ENCODE results near the gene APPBP2. TPM values are rescaled to one million over a fixed set of nuclear protein-coding genes. Genes with fewer than 3 reads are reported as not detected.
A peak's percentile ranks its signal among the peaks of the same experiment; 100 is the strongest.

APPBP2 gene
- total RNA-seq, 2 experiments from 2014 or later: 18.5 to 18.7 TPM

DNA sequence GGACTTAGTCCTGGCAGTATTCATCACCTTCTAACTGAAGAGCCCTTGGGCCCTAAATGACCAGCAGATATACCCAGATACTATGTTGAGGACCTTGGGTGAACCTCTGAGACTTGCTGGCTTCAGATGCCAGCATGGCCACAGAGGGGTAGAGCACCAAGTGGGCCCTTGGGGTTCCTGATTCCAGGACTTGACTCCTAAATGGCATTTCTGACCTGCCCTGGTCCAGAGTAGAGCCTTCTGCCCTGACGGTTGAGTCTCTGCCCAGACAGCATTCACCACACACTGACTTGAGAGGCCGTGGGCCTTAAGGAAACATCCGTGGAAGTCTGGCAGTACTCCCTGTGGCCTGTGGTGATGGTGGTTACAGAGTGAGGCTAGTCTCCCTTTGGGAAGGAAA is 2.8 kb upstream of the APPBP2 start:
- ChIA-PET CTCF (no interaction called here), POLR2A (no interaction called here)
- no peak overlapping the region for H3K27ac Mint-ChIP-seq
- H3K27me3 Mint-ChIP-seq: no peaks in the 10 kb centered on the region
- H3K9me3 Mint-ChIP-seq: no peaks in the 10 kb centered on the region
- intact Hi-C loops (cut with DNase I, micrococcal nuclease): loop anchor here (2.0 to 10.0 kb wide), 4 partner anchors 38 to 1336 kb away; partner anchors contain the start of genes BCAS3 (in 1 of the 2), BRIP1 (in 1 of the 2) and USP32 (in 1 of the 2)
- no peaks in the 10 kb centered on the region for H3K9me3 ChIP-seq (ENCODE audit: control insufficient read depth in 1 of 2, insufficient read depth in 1 of 2, low read length in 2 of 2)
- H3K4me3 ChIP-seq (ENCODE audit: low read length): no peak overlapping the region
- H3K36me3 Mint-ChIP-seq (ENCODE audit: low read depth): peaks cover 21% of the 10 kb centered on the region
- H3K36me3 ChIP-seq (ENCODE audit: insufficient read depth, low read length): no peaks in the 10 kb centered on the region
- ATAC-seq (ENCODE audit: poor library complexity): no peak
- no peaks in the 10 kb centered on the region for H3K27me3 ChIP-seq (ENCODE audit: control insufficient read depth in 1 of 2, insufficient read depth in 2 of 2, low read length in 2 of 2)
- no peak for DNase-seq
- H3K4me3 Mint-ChIP-seq: peak overlapping the region; percentile 13
- no peak overlapping the region for H3K27ac ChIP-seq (ENCODE audit: low read depth in 1 of 2, low read length in 2 of 2)
- TF ChIP-seq, protein P1, sequence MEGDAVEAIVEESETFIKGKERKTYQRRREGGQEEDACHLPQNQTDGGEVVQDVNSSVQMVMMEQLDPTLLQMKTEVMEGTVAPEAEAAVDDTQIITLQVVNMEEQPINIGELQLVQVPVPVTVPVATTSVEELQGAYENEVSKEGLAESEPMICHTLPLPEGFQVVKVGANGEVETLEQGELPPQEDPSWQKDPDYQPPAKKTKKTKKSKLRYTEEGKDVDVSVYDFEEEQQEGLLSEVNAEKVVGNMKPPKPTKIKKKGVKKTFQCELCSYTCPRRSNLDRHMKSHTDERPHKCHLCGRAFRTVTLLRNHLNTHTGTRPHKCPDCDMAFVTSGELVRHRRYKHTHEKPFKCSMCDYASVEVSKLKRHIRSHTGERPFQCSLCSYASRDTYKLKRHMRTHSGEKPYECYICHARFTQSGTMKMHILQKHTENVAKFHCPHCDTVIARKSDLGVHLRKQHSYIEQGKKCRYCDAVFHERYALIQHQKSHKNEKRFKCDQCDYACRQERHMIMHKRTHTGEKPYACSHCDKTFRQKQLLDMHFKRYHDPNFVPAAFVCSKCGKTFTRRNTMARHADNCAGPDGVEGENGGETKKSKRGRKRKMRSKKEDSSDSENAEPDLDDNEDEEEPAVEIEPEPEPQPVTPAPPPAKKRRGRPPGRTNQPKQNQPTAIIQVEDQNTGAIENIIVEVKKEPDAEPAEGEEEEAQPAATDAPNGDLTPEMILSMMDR (IDR thresholded peaks at IDR 0.05): no peak
- peaks cover 6% of the 10 kb centered on the region for H3K4me1 ChIP-seq (ENCODE audit: insufficient read depth, low read length)
- H3K4me1 Mint-ChIP-seq (ENCODE audit: low read depth): peaks cover 33% of the 10 kb centered on the region

DNA sequence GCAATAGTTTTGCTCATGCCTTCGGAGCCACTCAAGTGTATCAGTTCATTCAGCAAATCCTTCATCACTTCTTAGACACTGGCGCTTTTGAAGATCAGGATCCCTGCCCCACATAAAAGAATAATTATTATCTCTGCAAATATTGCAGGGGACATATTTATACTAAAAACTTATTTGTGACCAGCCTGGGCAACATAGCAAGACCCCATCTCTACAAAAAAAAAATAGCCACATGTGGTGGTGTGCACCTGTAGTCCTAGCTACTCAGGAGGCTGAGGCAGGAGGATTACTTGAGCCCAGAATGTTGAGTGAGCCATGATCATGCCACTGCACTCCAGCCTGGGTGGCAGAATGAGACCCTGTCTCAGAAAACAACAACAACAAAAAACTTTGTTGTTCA is 1.7 kb upstream of the APPBP2 start:
- ChIA-PET POLR2A (no interaction called here), CTCF (no interaction called here)
- H3K4me3 ChIP-seq (ENCODE audit: low read length): no peak overlapping the region
- no peak overlapping the region for H3K27ac ChIP-seq (ENCODE audit: low read depth in 1 of 2, low read length in 2 of 2)
- TF ChIP-seq, protein P1 (IDR thresholded peaks at IDR 0.05): no peak
- no peaks in the 10 kb centered on the region for H3K36me3 ChIP-seq (ENCODE audit: insufficient read depth, low read length)
- ATAC-seq (ENCODE audit: poor library complexity): no peak
- H3K4me1 Mint-ChIP-seq (ENCODE audit: low read depth): peaks cover 40% of the 10 kb centered on the region
- DNase-seq: no peak
- no peaks in the 10 kb centered on the region for H3K27me3 Mint-ChIP-seq
- intact Hi-C loops (cut with DNase I, micrococcal nuclease): loop anchor here (2.0 to 10.0 kb wide), 4 partner anchors 40 to 1337 kb away; partner anchors contain the start of genes BCAS3 (in 1 of the 2), BRIP1 (in 1 of the 2) and USP32 (in 1 of the 2)
- H3K27ac Mint-ChIP-seq: peak overlapping the region; percentile 98
- no peaks in the 10 kb centered on the region for H3K9me3 Mint-ChIP-seq
- H3K27me3 ChIP-seq (ENCODE audit: control insufficient read depth in 1 of 2, insufficient read depth in 2 of 2, low read length in 2 of 2): no peaks in the 10 kb centered on the region
- peaks cover 11% of the 10 kb centered on the region for H3K4me1 ChIP-seq (ENCODE audit: insufficient read depth, low read length)
- peak overlapping the region; percentile 70 for H3K4me3 Mint-ChIP-seq
- no peaks in the 10 kb centered on the region for H3K9me3 ChIP-seq (ENCODE audit: control insufficient read depth in 1 of 2, insufficient read depth in 1 of 2, low read length in 2 of 2)
- H3K36me3 Mint-ChIP-seq (ENCODE audit: low read depth): peaks cover 24% of the 10 kb centered on the region

DNA sequence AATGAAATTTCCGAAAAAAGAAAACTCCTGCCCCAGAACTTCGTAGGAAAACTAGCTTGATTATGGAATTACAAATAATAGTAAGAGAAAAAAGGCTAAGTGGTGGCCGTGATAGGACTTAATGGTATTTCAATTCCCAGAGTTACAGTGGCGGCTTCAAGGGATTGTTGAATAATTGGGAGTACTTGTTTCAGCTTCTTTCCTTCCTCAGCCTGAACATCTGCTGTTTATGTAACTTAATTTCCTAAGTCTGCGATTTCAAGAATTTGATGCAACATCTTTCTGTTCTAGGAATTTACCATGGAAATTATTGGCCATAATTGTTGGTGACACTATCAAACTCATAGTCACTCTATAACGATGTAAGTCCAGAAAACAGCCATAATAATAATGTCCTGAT is 684 bp upstream of the APPBP2 start:
- no peaks in the 10 kb centered on the region for H3K27me3 Mint-ChIP-seq
- no peak for ATAC-seq (ENCODE audit: poor library complexity)
- peaks cover 50% of the 10 kb centered on the region for H3K4me1 Mint-ChIP-seq (ENCODE audit: low read depth)
- TF ChIP-seq, protein P1 (IDR thresholded peaks at IDR 0.05): no peak
- H3K27ac Mint-ChIP-seq: peak overlapping the region; percentile 98
- peak overlapping the region; percentile 93 for H3K4me3 ChIP-seq (ENCODE audit: low read length)
- no peaks in the 10 kb centered on the region for H3K9me3 ChIP-seq (ENCODE audit: control insufficient read depth in 1 of 2, insufficient read depth in 1 of 2, low read length in 2 of 2)
- H3K27me3 ChIP-seq (ENCODE audit: control insufficient read depth in 1 of 2, insufficient read depth in 2 of 2, low read length in 2 of 2): no peaks in the 10 kb centered on the region
- peak overlapping the region; percentile 99 for H3K4me3 Mint-ChIP-seq
- H3K36me3 Mint-ChIP-seq (ENCODE audit: low read depth): peaks cover 26% of the 10 kb centered on the region
- H3K36me3 ChIP-seq (ENCODE audit: insufficient read depth, low read length): no peaks in the 10 kb centered on the region
- DNase-seq: no peak
- ChIA-PET POLR2A (interaction anchor here (1.0 to 2.9 kb wide), 4 partner anchors 22 to 908 kb away, joined by 3 to 17 read pairs (median 4); partner anchors contain the start of genes BCAS3, CLTC and USP32), CTCF (no interaction called here)
- H3K27ac ChIP-seq (ENCODE audit: low read depth in 1 of 2, low read length in 2 of 2): peak overlapping the region; percentile 93 to 98
- intact Hi-C loops (cut with DNase I, micrococcal nuclease): loop anchor here (5.0 to 10.0 kb wide), 3 partner anchors 41 to 1338 kb away; partner anchors contain the start of genes BCAS3 (in 1 of the 2) and BRIP1 (in 1 of the 2)
- peaks cover 15% of the 10 kb centered on the region for H3K4me1 ChIP-seq (ENCODE audit: insufficient read depth, low read length)
- H3K9me3 Mint-ChIP-seq: no peaks in the 10 kb centered on the region

Data from CD4-positive, alpha-beta T cell (primary cell).